K562 (cell line): ENCODE results near the gene FILIP1. TPM values are rescaled to one million over a fixed set of nuclear protein-coding genes. Genes with fewer than 3 reads are reported as not detected.

Source experiments
- ATAC-seq: fragments of 200-7000 bp; cut with Tn5 transposase; 3 replicates; pipeline ENCODE4 v1.9.1; 2020; ENCODE audit warnings: moderate library complexity
- BruUV-seq: library from RNA; stranded (reverse); fragments of 400-500 nt; replicated peaks from 2 replicates; lab custom pipeline; 2021; lab: Mats Ljungman, UMichigan
- CTCF ChIA-PET: fragments of 300-600 bp; formaldehyde crosslinking; extraction: SDS; loops from one replicate; lab custom pipeline; 2021; ENCODE audit warnings: low intra/inter-chr PET ratio; lab: Yijun Ruan, JAX
- POLR2A ChIA-PET: fragments of 300-600, 350-650 bp; sonication (Branson Sonifier 250); formaldehyde crosslinking; extraction: SDS; loops from one replicate; lab custom pipeline; 2021; ENCODE audit warnings: antibody characterized with exemption, inconsistent platforms; lab: Yijun Ruan, JAX
- DNase-seq, 4 experiments: peaks; one replicate each; pipeline versions ENCODE4 v3.0.0 to v3.0.0-alpha.2; 2011 to 2018; ENCODE audit warnings: low spot score in 3 of 4, mixed read lengths in 3 of 4; ENCODE audit errors: extremely low read depth in 1 of 4
- FAIRE-seq: peaks from 2 replicates; lab custom pipeline; 2011; peaks lifted over from hg19 to GRCh38; lab: Jason Lieb, UNC
- H2AFZ ChIP-seq: 2 replicates; pipeline ENCODE4 v1.6.0; 2011; ENCODE audit warnings: low read depth, low read length, control low read depth, inconsistent platforms
- H3K27ac ChIP-seq: fragments of 200-600 bp; 3 replicates; pipeline ENCODE4 v1.8.0; 2011; ENCODE audit warnings: low read depth, mild to moderate bottlenecking, control low read depth, inconsistent platforms, low read length, moderate library complexity, mixed read lengths; ENCODE audit errors: extremely low read depth
- H3K27me3 ChIP-seq, 2 experiments: fragments of 300-600 bp in 1 of 2; 2 replicates in 1 of 2; 3 replicates in 1 of 2; pipeline versions ENCODE4 v1.6.0 to v1.8.0; 2011; ENCODE audit warnings: inconsistent platforms in 2 of 2, low read length in 2 of 2, mild to moderate bottlenecking in 1 of 2, mixed read lengths in 1 of 2, moderate library complexity in 1 of 2; ENCODE audit not compliant: control insufficient read depth in 2 of 2, insufficient read depth in 2 of 2
- H3K36me3 ChIP-seq: fragments of 300-600 bp; 3 replicates; pipeline ENCODE4 v1.8.0; 2011; ENCODE audit warnings: mild to moderate bottlenecking, low read length, inconsistent platforms; ENCODE audit not compliant: control insufficient read depth, insufficient read depth
- H3K4me1 ChIP-seq, 2 experiments: fragments of 200-600 bp in 1 of 2; replicated peaks in 1 of 2; 2 replicates in 1 of 2; 3 replicates in 1 of 2; pipeline versions ENCODE4 v1.5.1 to v1.8.0; 2011; ENCODE audit warnings: inconsistent platforms in 2 of 2, low read length in 2 of 2, mild to moderate bottlenecking in 1 of 2, mixed read lengths in 1 of 2, moderate library complexity in 1 of 2; ENCODE audit not compliant: control insufficient read depth in 2 of 2, insufficient read depth in 2 of 2
- H3K4me2 ChIP-seq: 2 replicates; pipeline ENCODE4 v1.6.1; 2011; ENCODE audit warnings: low read length, control low read depth, inconsistent platforms, mixed read lengths; ENCODE audit not compliant: insufficient read depth
- H3K4me3 ChIP-seq: fragments of 200-600 bp; sonication (generic), shearing (Covaris generic); 2 replicates; pipeline ENCODE4 v1.5.1; 2016; ENCODE audit warnings: control low read depth, inconsistent platforms
- H3K79me2 ChIP-seq: fragments of 200-600 bp; 3 replicates; pipeline ENCODE4 v1.8.0; 2011; ENCODE audit warnings: low read length, inconsistent platforms; ENCODE audit not compliant: control insufficient read depth, insufficient read depth
- H3K9ac ChIP-seq, 2 experiments: 2 replicates each; pipeline versions ENCODE4 v1.6.0 to v1.6.1; 2011; ENCODE audit warnings: low read depth in 2 of 2, low read length in 2 of 2, control low read depth in 1 of 2, inconsistent platforms in 1 of 2, mild to moderate bottlenecking in 1 of 2, mixed read lengths in 1 of 2; ENCODE audit not compliant: insufficient read depth in 1 of 2
- H3K9me1 ChIP-seq: one replicate; pipeline ENCODE4 v1.6.0; 2011; ENCODE audit warnings: inconsistent platforms, mild to moderate bottlenecking, low read length, moderate library complexity; ENCODE audit not compliant: control insufficient read depth, insufficient read depth
- H3K9me3 ChIP-seq: replicated peaks from 2 replicates; pipeline ENCODE4 v1.5.1; 2011; ENCODE audit warnings: low read depth, low read length, inconsistent platforms; ENCODE audit not compliant: control insufficient read depth, insufficient read depth
- H4K20me1 ChIP-seq: replicated peaks from 2 replicates; pipeline ENCODE4 v1.6.1; 2011; ENCODE audit warnings: low read length, inconsistent platforms, mixed read lengths; ENCODE audit not compliant: control insufficient read depth, insufficient read depth
- IRF2 ChIP-seq: sonication (generic); formaldehyde crosslinking; IDR thresholded peaks from 2 replicates; pipeline ENCODE4 v1.8.1; 2022; ENCODE audit warnings: mild to moderate bottlenecking, missing genetic modification reagents
- MBD2 ChIP-seq: sonication (generic); IDR thresholded peaks from 2 replicates; pipeline ENCODE4 v1.6.1; 2016; ENCODE audit warnings: low read depth, borderline replicate concordance
- MCM5 ChIP-seq: fragments of 450-650 bp; IDR thresholded peaks from 2 replicates; pipeline ENCODE4 v1.6.1; 2016; ENCODE audit warnings: low read depth
- SP1 ChIP-seq: sonication (generic); formaldehyde crosslinking; IDR thresholded peaks from 2 replicates; pipeline ENCODE4 v1.8.1; 2022; ENCODE audit warnings: mild to moderate bottlenecking, missing genetic modification reagents
- SUPT5H ChIP-seq: fragments of 450-650 bp; IDR thresholded peaks from 2 replicates; pipeline ENCODE4 v1.6.1; 2016
- TAL1 ChIP-seq: fragments of 450-650 bp; IDR thresholded peaks from 2 replicates; pipeline ENCODE4 v1.6.1; 2016; ENCODE audit warnings: mild to moderate bottlenecking
- TEAD2 ChIP-seq: fragments of 450-650 bp; IDR thresholded peaks from 2 replicates; pipeline ENCODE4 v1.6.1; 2016; ENCODE audit warnings: missing genetic modification characterization, control low read depth, missing compliant biosample characterization
- ZNF23 ChIP-seq: fragments of 250-450 bp; sonication (Bioruptor Pico); IDR thresholded peaks from 2 replicates; pipeline ENCODE4 v1.4.0; 2020; ENCODE audit warnings: mild to moderate bottlenecking
- ZNF41 ChIP-seq: fragments of 250-450 bp; sonication (Bioruptor Pico); conservative IDR thresholded peaks from 2 replicates; pipeline ENCODE4 v1.4.0; 2020; ENCODE audit warnings: mild to moderate bottlenecking
- WGBS: fragments of 100-300 bp; shearing (Covaris generic); methylation state at CpG from one replicate; pipeline ENCODE4 v1.1.6; 2016; ENCODE audit warnings: low coverage, mixed read lengths; ENCODE audit not compliant: insufficient coverage; ENCODE audit errors: missing lambda C conversion rate; 5-methylcytosine and 5-hydroxymethylcytosine counted together
- in situ Hi-C: fragments of 300-500 bp; cut with MboI; formaldehyde crosslinking; loops from 4 replicates; pipeline ENCODE4 v1.15.0; 2018; ENCODE audit warnings: inconsistent platforms, mixed read lengths
- intact Hi-C: fragments of 100-400 bp; cut with micrococcal nuclease; formaldehyde crosslinking; loops from 2 replicates; pipeline ENCODE4 v1.14.2; 2022
- polyA plus RNA-seq, 8 experiments: library from polyadenylated mRNA; depleted of rRNA in 4 of 8; stranded (reverse) in 5 of 8; unstranded in 3 of 8; fragments of >200 nt; fragmentation: Nextera tagmentation in 2 of 8; fragmentation: Illumina TruSeq in 1 of 8; extraction: Ambion mirVana in 2 of 8; extraction: Trizol in 1 of 8; gene quantifications; 2 replicates each; pipeline versions ENCODE4 v1.2.1 to v1.2.3, GENCODE V29; 2011 to 2014; ENCODE audit warnings: inconsistent platforms in 1 of 8, missing spikeins in 1 of 8
- total RNA-seq, 7 experiments: library from RNA; depleted of rRNA in 6 of 7; stranded (reverse); fragments of >200 nt in 6 of 7; fragmentation: Illumina TruSeq in 2 of 7; extraction: Trizol in 2 of 7; gene quantifications; 2 replicates each; pipeline versions ENCODE4 v1.2.1 to v1.2.3, GENCODE V29; 2011 to 2021; ENCODE audit warnings: low replicate concordance in 1 of 7
- TF ChIP-seq, protein P1 (sequence below), 2 experiments: fragments of 450-650 bp in 1 of 2; IDR thresholded peaks; 2 replicates each; pipeline ENCODE4 v1.6.1; 2011 to 2017; ENCODE audit warnings: low read depth in 2 of 2, antibody characterized with exemption in 1 of 2, borderline replicate concordance in 1 of 2, low read length in 1 of 2, mild to moderate bottlenecking in 1 of 2, mixed read lengths in 1 of 2; ENCODE audit not compliant: control insufficient read depth in 1 of 2
- TF ChIP-seq, protein P2 (sequence below): fragments of 250-450 bp; sonication (Bioruptor Pico); IDR thresholded peaks from 2 replicates; pipeline ENCODE4 v1.6.1; 2021; ENCODE audit warnings: mild to moderate bottlenecking
- TF ChIP-seq, protein P3 (sequence below), 2 experiments: fragments of 450-650 bp; IDR thresholded peaks; 2 replicates each; pipeline ENCODE4 v1.6.1; 2016; ENCODE audit warnings: mild to moderate bottlenecking in 2 of 2, borderline replicate concordance in 1 of 2, low read depth in 1 of 2, moderate library complexity in 1 of 2

FILIP1 gene
- total and polyA plus RNA-seq, 9 of the 15 experiments (the other 6 are each of a cell fraction or from before 2014, with no cell fraction given) = 0.03 to 0.25 (median 0.10) TPM; not detected in 1

DNA sequence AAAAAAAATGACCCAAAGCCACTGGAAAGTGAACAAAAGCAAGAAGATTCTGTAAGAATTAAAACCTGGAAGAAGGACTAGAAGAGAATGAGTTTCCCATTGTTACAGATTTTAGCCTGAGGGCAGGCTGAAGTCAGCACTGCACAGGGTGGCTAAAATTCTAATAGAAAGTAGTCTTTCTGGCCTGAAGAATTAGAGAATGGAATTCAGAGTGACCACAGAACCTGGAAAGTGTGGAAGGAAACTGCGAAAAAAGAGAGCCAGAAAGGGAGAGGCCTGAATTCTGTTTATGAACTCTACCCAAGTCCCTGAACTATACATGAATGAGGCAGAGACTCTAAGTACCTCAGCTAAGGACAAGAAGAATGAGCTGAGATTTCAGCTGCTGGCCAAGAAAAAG is 38.9 kb upstream of the FILIP1 start:
- Histone ChIP-seq H2AFZ (no peak overlapping the region), H3K4me1 (no peaks in the 10 kb centered on the region), H3K9me1 (no peaks in the 10 kb centered on the region), H3K9ac (no peak overlapping the region), H3K27me3 (no peaks in the 10 kb centered on the region), H3K4me3 (no peak overlapping the region), H4K20me1 (no peaks in the 10 kb centered on the region), H3K79me2 (no peaks in the 10 kb centered on the region), H3K9me3 (no peaks in the 10 kb centered on the region), H3K4me2 (no peak overlapping the region), H3K27ac (no peak overlapping the region), H3K36me3 (no peaks in the 10 kb centered on the region)
- DNase-seq = no peak
- POLR2A ChIA-PET = no interaction called here
- WGBS = 0% methylated on average over 1 of the region's 1 CpG
- CTCF ChIA-PET = no interaction called here
- no peak for FAIRE-seq
- no peak for ATAC-seq
- no TSS peak for BruUV-seq
- intact Hi-C loops = no loop called here
- in situ Hi-C loops = loop anchor here (25.0 kb wide), 1 partner anchor 1795 kb away; no protein-coding TSS in a partner anchor
- TF ChIP-seq IRF2 = no peak
- TF ChIP-seq SUPT5H = no peak
- TF ChIP-seq MBD2 = no peak
- TF ChIP-seq ZNF23 = no peak
- TF ChIP-seq ZNF41 (CRISPR knock-in tag) = no peak
- TF ChIP-seq SP1 (CRISPR knock-in tag) = no peak
- TF ChIP-seq TEAD2 = no peak
- no peak for TF ChIP-seq TAL1
- TF ChIP-seq, protein P1, sequence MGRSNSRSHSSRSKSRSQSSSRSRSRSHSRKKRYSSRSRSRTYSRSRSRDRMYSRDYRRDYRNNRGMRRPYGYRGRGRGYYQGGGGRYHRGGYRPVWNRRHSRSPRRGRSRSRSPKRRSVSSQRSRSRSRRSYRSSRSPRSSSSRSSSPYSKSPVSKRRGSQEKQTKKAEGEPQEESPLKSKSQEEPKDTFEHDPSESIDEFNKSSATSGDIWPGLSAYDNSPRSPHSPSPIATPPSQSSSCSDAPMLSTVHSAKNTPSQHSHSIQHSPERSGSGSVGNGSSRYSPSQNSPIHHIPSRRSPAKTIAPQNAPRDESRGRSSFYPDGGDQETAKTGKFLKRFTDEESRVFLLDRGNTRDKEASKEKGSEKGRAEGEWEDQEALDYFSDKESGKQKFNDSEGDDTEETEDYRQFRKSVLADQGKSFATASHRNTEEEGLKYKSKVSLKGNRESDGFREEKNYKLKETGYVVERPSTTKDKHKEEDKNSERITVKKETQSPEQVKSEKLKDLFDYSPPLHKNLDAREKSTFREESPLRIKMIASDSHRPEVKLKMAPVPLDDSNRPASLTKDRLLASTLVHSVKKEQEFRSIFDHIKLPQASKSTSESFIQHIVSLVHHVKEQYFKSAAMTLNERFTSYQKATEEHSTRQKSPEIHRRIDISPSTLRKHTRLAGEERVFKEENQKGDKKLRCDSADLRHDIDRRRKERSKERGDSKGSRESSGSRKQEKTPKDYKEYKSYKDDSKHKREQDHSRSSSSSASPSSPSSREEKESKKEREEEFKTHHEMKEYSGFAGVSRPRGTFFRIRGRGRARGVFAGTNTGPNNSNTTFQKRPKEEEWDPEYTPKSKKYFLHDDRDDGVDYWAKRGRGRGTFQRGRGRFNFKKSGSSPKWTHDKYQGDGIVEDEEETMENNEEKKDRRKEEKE (IDR thresholded peaks at IDR 0.05; ENCODE audit: borderline replicate concordance in 1 of 2, control insufficient read depth in 1 of 2, low read depth in 2 of 2, low read length in 1 of 2) = no peak
- TF ChIP-seq, protein P2, sequence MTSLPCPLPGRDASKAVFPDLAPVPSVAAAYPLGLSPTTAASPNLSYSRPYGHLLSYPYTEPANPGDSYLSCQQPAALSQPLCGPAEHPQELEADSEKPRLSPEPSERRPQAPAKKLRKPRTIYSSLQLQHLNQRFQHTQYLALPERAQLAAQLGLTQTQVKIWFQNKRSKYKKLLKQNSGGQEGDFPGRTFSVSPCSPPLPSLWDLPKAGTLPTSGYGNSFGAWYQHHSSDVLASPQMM (CRISPR knock-in tag) = no peak
- TF ChIP-seq MCM5 = no peak
- TF ChIP-seq, protein P3, sequence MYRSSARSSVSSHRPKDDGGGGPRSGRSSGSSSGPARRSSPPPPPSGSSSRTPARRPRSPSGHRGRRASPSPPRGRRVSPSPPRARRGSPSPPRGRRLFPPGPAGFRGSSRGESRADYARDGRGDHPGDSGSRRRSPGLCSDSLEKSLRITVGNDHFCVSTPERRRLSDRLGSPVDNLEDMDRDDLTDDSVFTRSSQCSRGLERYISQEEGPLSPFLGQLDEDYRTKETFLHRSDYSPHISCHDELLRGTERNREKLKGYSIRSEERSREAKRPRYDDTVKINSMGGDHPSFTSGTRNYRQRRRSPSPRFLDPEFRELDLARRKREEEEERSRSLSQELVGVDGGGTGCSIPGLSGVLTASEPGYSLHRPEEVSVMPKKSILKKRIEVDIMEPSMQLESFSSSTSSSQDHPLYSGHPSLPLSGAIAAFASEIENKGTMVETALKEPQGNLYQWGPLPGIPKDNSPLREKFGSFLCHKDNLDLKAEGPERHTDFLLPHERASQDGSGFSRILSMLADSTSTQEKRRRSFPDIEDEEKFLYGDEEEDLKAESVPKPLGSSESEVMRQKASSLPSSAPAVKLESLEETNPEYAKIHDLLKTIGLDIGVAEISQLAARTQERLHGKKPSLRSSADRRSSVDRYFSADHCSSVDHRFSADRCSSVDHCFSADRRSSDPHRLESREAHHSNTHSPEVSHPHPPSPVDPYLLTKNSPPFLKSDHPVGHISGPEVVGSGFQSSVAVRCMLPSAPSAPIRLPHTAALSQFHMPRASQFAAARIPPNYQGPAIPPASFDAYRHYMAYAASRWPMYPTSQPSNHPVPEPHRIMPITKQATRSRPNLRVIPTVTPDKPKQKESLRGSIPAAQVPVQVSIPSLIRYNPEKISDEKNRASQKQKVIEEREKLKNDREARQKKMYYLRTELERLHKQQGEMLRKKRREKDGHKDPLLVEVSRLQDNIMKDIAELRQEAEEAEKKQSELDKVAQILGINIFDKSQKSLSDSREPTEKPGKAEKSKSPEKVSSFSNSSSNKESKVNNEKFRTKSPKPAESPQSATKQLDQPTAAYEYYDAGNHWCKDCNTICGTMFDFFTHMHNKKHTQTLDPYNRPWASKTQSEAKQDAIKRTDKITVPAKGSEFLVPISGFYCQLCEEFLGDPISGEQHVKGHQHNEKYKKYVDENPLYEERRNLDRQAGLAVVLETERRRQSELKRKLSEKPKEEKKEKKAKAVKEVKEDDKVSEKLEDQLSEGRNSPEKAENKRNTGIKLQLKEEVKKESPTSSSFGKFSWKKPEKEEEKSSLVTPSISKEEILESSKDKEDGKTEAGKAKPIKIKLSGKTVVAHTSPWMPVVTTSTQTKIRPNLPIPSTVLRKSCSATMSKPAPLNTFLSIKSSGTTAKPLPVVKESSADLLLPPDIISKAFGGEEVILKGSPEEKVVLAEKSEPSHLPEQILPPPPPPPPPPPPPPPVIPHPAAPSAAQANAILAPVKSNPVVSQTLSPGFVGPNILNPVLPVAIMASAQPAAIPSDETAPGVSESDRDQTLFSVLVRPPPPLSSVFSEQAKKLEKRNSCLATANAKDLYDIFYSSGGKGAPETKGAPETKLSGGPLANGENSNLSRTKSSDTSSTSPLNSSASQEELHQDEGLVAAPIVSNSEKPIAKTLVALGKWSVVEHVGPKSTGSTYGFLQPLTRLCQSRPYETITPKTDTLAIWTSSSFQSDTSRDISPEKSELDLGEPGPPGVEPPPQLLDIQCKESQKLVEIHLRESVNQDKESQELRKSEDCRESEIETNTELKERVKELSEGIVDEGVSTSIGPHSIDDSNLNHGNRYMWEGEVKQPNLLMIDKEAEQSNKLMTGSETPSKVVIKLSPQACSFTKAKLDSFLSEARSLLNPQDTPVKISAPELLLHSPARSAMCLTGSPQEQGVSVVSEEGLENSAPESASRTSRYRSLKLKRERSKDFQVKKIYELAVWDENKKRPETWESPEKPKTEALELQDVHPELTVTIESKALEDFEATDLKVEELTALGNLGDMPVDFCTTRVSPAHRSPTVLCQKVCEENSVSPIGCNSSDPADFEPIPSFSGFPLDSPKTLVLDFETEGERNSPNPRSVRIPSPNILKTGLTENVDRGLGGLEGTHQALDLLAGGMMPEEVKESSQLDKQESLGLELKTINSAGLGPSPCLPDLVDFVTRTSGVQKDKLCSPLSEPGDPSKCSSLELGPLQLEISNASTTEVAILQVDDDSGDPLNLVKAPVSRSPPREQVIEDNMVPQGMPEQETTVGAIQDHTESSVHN (IDR thresholded peaks at IDR 0.05; ENCODE audit: borderline replicate concordance in 1 of 2, low read depth in 1 of 2) = no peak
